ENCODE measurements around the gene PSG2.
"Not testable (repeated sequence)": the region's sequence is repeated elsewhere in the genome, so short reads cannot be mapped to it uniquely, and the experiment has no call there.

DNA sequence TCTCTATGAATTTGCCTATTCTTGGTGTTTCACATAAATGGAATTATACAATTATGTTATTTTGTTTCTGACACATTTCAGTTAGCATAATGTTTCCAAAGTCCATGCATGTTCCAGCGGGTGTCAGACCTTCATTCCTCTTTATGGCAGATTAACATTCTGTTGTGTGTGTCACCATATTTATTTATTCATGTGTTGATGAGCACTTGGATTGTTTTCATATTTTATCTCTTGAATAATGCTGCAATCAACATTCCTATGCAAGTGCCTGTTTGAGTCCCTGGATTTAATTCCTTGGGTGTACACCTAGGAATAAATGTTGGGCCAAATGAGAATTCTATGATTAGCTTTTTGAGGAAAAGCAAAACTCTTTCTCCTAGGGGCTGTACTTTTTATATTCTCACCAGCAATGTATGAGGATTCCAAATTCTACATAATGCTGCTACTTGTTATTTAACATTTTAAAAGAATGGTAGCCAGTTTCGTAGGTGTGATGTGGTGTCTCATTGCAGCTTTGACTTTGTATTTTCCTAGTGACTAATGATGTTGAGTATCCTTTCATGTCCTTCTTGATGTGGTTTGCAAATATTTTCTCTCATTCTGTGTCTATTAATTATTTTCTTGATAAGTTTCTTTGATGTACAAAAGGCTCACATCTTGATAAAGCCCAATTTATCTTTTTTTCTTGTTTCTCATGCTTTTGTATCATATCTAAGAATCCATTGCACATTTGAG, 3.5 kb upstream of the PSG2 start:
- TF ChIP-seq EZH2 (IDR thresholded peaks at IDR 0.05; ENCODE audit: borderline replicate concordance, low read depth, low read length, severe bottlenecking); CTCF (IDR thresholded peaks at IDR 0.05; ENCODE audit: extremely low read depth in 1 of 2, insufficient read depth in 1 of 2, low read depth in 1 of 2, low read length in 2 of 2); POLR2A (IDR thresholded peaks at IDR 0.05; ENCODE audit: low read depth, low read length); POLR2AphosphoS5 (IDR thresholded peaks at IDR 0.05; ENCODE audit: insufficient read depth, low read depth, low read length); MYC (IDR thresholded peaks at IDR 0.05; ENCODE audit: low read depth, low read length); GATA2 (IDR thresholded peaks at IDR 0.05; ENCODE audit: insufficient read depth, insufficient read length, low read depth, low read length); JUN (IDR thresholded peaks at IDR 0.05; ENCODE audit: borderline replicate concordance, insufficient read depth, insufficient read length, low read depth); FOS (IDR thresholded peaks at IDR 0.05; ENCODE audit: borderline replicate concordance, insufficient read depth, low read length): not testable (repeated sequence)
- TF ChIP-seq, protein P1, sequence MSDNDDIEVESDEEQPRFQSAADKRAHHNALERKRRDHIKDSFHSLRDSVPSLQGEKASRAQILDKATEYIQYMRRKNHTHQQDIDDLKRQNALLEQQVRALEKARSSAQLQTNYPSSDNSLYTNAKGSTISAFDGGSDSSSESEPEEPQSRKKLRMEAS (IDR thresholded peaks at IDR 0.05; ENCODE audit: insufficient read depth, insufficient read length) = not testable (repeated sequence)
